Measurements from ENCODE around the gene FRS2. TPM values are rescaled to one million over a fixed set of nuclear protein-coding genes. Genes with fewer than 3 reads are reported as not detected.

FRS2 gene
- total and polyA plus RNA-seq, 2 donors = 8.4 to 15.9 TPM

DNA sequence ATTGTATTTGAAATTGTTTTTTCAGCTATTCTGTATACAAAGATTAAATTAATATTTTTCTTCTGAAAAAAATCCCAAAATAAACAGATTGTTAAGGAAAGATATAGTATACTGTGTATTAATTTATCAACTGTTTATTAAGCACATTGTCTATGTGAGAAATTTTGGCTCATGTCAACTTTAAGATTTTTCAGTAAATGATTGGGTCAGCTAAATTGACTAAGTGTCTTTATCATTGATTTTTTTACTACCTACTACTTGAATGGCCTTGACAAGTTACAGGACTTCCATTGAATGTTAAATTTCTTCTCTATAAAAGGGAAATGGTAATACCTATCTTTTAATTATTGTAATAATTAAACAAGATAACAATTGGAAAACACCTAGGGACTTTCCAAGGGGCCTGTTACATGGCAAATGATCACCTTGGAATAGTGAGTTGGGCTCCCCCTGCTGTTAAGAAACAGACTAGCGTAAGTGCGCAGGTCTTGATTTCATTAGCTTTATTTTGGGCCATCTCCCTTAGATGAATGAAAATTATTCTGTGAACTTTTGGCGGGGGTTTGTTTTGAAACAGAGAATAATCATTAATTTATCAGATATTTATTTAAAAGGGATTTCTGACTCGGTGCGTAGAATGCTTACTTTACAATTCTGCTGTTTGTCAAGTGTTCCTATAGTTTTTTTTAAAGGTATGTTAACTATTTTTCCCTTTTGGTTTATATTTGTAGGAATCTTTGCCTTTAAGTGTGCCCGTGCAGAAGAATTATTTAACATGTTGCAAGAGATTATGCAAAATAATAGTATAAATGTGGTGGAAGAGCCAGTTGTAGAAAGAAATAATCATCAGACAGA, 100.6 kb downstream of the FRS2 start:
- WGBS = 76% methylated on average over 6 of the region's 6 CpGs
- DNase-seq (ENCODE audit: low read depth in 6 of 9, low spot score in 9 of 9) = peak in 7 of 9 donors; percentile 14 to 72 (median 50)
- H3K36me3 ChIP-seq (ENCODE audit: control insufficient read depth in 2 of 2, insufficient read depth in 2 of 2, low read length in 1 of 2) = peaks cover 15 to 44% of the 10 kb centered on the region in 2 donors
- H3K27ac ChIP-seq (ENCODE audit: low read depth in 1 of 2, low read length in 1 of 2) = no peak overlapping the region
- H3K4me1 ChIP-seq (ENCODE audit: control insufficient read depth in 2 of 2, insufficient read depth in 2 of 2, low read length in 2 of 2) = no peaks in the 10 kb centered on the region
- no peaks in the 10 kb centered on the region for H3K27me3 ChIP-seq (ENCODE audit: control insufficient read depth in 2 of 2, insufficient read depth in 1 of 2, low read length in 1 of 2)
- H3K4me3 ChIP-seq (ENCODE audit: low read length in 2 of 2) = no peak overlapping the region
- H3K9me3 ChIP-seq (ENCODE audit: control insufficient read depth in 2 of 2, insufficient read depth in 1 of 2, low read length in 1 of 2) = no peaks in the 10 kb centered on the region

DNA sequence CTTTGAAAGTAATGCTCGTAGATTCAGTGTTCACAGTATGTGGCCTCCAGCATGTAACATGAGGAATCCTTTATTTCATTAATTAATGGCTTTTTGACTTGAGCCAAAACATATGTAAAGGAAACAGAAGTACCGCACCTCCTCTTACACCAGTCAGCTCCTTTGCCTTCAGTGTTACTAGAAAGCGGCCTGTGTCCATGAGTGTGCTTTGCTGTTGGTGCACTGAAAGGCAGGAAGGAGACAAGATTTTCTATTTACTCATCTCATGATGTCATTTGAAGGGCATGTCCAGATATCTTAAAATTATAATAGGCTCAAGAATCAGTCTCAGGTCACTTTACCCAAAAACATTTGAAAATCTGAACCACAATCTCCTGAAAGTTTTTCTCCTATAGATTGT, 105.2 kb downstream of the FRS2 start:
- no peaks in the 10 kb centered on the region for H3K4me1 ChIP-seq (ENCODE audit: control insufficient read depth in 2 of 2, insufficient read depth in 2 of 2, low read length in 2 of 2)
- WGBS = 98% methylated on average over 3 of the region's 3 CpGs
- DNase-seq (ENCODE audit: low read depth in 6 of 9, low spot score in 9 of 9) = no peak
- H3K9me3 ChIP-seq (ENCODE audit: control insufficient read depth in 2 of 2, insufficient read depth in 1 of 2, low read length in 1 of 2) = no peaks in the 10 kb centered on the region
- H3K4me3 ChIP-seq (ENCODE audit: low read length in 2 of 2) = no peak overlapping the region
- no peaks in the 10 kb centered on the region for H3K27me3 ChIP-seq (ENCODE audit: control insufficient read depth in 2 of 2, insufficient read depth in 1 of 2, low read length in 1 of 2)
- H3K27ac ChIP-seq (ENCODE audit: low read depth in 1 of 2, low read length in 1 of 2) = no peak overlapping the region
- H3K36me3 ChIP-seq (ENCODE audit: control insufficient read depth in 2 of 2, insufficient read depth in 2 of 2, low read length in 1 of 2) = peaks cover 15 to 35% of the 10 kb centered on the region in 2 donors

DNA sequence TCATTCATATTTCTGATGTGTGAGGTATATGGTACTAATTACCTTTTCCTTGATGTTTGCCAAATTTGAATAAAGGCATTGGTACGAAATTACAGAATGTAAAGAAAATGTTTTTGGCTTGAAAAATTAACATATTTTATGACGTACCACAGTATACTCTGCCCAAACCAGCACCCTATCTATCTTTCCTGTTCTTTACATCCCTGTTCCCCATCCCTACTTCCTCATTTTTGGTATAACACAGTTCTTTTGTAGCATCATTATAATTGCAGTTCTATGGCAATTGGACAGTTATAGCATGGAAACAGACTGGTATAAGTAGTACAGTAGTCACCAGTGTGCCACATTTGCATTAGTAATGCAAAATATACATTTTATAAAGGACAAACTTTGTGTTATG, 108.1 kb downstream of the FRS2 start:
- Histone ChIP-seq H3K36me3 (ENCODE audit: control insufficient read depth in 2 of 2, insufficient read depth in 2 of 2, low read length in 1 of 2) (peaks cover 12 to 21% of the 10 kb centered on the region in 2 donors), H3K27me3 (ENCODE audit: control insufficient read depth in 2 of 2, insufficient read depth in 1 of 2, low read length in 1 of 2) (no peaks in the 10 kb centered on the region), H3K9me3 (ENCODE audit: control insufficient read depth in 2 of 2, insufficient read depth in 1 of 2, low read length in 1 of 2) (no peaks in the 10 kb centered on the region), H3K4me3 (ENCODE audit: low read length in 2 of 2) (no peak overlapping the region), H3K27ac (ENCODE audit: low read depth in 1 of 2, low read length in 1 of 2) (no peak overlapping the region), H3K4me1 (ENCODE audit: control insufficient read depth in 2 of 2, insufficient read depth in 2 of 2, low read length in 2 of 2) (no peaks in the 10 kb centered on the region)
- no peak for DNase-seq (ENCODE audit: low read depth in 6 of 9, low spot score in 9 of 9)
- 96% methylated on average over 2 of the region's 2 CpGs for WGBS

DNA sequence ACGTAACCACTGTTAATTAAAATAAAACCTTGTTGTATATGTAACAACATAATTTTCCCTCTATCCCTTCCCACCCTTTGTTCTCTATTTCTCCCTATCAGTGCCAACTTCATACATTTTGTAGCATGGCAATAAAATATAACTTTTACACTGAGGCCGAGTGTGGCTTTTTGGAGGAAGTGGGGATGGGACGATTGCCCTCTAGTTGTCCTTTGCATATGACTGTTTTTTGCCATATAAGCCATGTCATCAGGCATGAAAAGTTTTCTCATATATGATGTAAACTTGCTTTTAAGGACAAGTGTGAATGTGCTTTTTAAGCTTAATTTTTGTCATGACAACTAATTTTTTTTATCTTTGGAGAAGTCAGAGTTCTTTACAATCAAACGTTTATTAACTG, 108.8 kb downstream of the FRS2 start:
- no peaks in the 10 kb centered on the region for H3K4me1 ChIP-seq (ENCODE audit: control insufficient read depth in 2 of 2, insufficient read depth in 2 of 2, low read length in 2 of 2)
- no peak overlapping the region for H3K4me3 ChIP-seq (ENCODE audit: low read length in 2 of 2)
- H3K36me3 ChIP-seq (ENCODE audit: control insufficient read depth in 2 of 2, insufficient read depth in 2 of 2, low read length in 1 of 2) = peaks cover 8 to 16% of the 10 kb centered on the region in 2 donors
- H3K27ac ChIP-seq (ENCODE audit: low read depth in 1 of 2, low read length in 1 of 2) = no peak overlapping the region
- 77% methylated on average over 4 of the region's 4 CpGs for WGBS
- H3K9me3 ChIP-seq (ENCODE audit: control insufficient read depth in 2 of 2, insufficient read depth in 1 of 2, low read length in 1 of 2) = no peaks in the 10 kb centered on the region
- H3K27me3 ChIP-seq (ENCODE audit: control insufficient read depth in 2 of 2, insufficient read depth in 1 of 2, low read length in 1 of 2) = no peaks in the 10 kb centered on the region
- DNase-seq (ENCODE audit: low read depth in 6 of 9, low spot score in 9 of 9) = no peak

DNA sequence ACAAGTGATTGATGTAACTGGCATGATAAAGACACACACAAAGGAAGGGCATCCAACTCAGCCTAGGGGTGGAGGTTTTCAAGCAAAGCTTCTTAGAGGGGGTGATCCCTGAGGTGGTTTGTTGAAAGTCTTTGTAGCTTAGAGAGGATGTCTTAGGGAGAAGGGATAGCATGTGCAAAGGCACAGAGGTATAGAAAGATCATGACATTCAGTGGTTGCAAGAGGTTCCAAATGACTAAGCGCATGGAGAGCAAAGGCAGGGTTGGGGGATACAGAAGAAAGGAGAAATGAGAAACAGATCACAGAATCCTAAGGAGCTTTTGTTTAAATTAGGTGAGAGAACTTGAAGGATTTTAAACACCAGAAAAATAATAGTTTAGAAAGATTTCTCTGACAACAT, 109.9 kb downstream of the FRS2 start:
- no peaks in the 10 kb centered on the region for H3K9me3 ChIP-seq (ENCODE audit: control insufficient read depth in 2 of 2, insufficient read depth in 1 of 2, low read length in 1 of 2)
- WGBS = 98% methylated on average over 1 of the region's 1 CpG
- H3K4me3 ChIP-seq (ENCODE audit: low read length in 2 of 2) = no peak overlapping the region
- H3K36me3 ChIP-seq (ENCODE audit: control insufficient read depth in 2 of 2, insufficient read depth in 2 of 2, low read length in 1 of 2) = peaks cover 0 to 5% of the 10 kb centered on the region in 2 donors
- DNase-seq (ENCODE audit: low read depth in 6 of 9, low spot score in 9 of 9) = no peak
- H3K27me3 ChIP-seq (ENCODE audit: control insufficient read depth in 2 of 2, insufficient read depth in 1 of 2, low read length in 1 of 2) = no peaks in the 10 kb centered on the region
- H3K4me1 ChIP-seq (ENCODE audit: control insufficient read depth in 2 of 2, insufficient read depth in 2 of 2, low read length in 2 of 2) = no peaks in the 10 kb centered on the region
- H3K27ac ChIP-seq (ENCODE audit: low read depth in 1 of 2, low read length in 1 of 2) = no peak overlapping the region

DNA sequence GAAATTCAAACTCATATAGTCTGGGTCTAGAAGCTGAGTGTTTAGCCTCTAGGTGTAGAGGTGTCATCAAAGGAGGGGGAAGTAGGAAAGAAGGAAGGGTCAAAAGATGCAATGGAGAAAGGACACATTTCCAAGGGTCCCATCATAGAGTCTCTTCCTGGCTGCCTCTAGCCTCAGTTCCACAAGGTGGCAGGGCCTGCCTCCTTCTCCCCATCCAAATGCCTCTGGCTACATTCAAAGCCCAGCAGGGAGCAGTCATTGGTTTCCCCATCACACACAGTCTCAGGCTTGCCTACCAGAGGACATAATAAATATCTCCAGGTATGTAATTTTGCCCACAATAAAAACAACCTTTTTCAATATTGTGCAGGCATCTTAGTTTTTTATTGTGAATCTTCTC, 113.0 kb downstream of the FRS2 start:
- Histone ChIP-seq H3K36me3 (ENCODE audit: control insufficient read depth in 2 of 2, insufficient read depth in 2 of 2, low read length in 1 of 2) (peaks cover 8 to 12% of the 10 kb centered on the region in 2 donors), H3K9me3 (ENCODE audit: control insufficient read depth in 2 of 2, insufficient read depth in 1 of 2, low read length in 1 of 2) (no peaks in the 10 kb centered on the region), H3K4me3 (ENCODE audit: low read length in 2 of 2) (no peak overlapping the region), H3K27ac (ENCODE audit: low read depth in 1 of 2, low read length in 1 of 2) (no peak overlapping the region), H3K27me3 (ENCODE audit: control insufficient read depth in 2 of 2, insufficient read depth in 1 of 2, low read length in 1 of 2) (no peaks in the 10 kb centered on the region), H3K4me1 (ENCODE audit: control insufficient read depth in 2 of 2, insufficient read depth in 2 of 2, low read length in 2 of 2) (peaks cover 4 to 5% of the 10 kb centered on the region in 2 donors)
- no peak for DNase-seq (ENCODE audit: low read depth in 6 of 9, low spot score in 9 of 9)

DNA sequence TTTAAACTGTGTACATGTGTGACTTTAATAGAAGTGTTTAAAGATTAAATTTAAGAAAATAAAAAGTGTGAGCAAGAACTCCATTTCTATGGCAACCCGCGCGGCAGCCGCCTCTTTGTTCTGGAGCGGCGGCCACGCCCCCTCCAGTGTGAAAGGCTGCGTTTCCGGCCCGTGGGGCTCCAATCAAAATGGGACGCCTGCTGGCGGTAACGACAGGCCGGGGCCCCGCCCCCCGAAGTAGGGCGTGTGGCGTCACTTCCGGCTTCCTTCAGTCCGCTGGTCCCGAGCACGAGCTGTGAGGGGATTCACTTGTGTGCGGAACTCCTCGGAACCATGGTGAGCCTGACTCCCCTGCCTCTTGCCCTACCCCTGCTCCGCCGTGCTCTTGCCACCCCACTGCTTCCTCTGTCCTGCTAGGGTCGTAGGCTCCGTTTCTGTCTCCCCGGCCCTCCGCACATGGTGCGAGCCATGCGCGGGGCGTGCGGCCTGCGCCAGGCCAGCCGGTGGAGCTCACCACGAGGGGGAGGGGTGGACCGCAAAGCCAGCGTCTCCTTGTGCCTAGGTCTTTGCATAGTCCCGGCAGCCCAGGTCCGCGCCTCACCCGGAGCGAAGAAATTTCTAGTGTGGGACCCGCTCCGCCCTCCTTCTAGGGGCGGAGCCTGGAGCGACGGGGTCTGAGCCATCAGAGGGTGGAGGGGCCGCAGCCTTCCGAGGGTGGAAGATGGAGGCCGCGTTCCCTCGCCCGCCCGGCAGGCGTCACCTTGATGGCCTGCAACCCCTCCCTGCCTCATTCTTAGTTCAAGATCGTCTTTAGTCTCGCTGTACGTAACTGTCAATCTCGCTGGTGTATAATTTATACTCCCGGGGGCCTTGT, 115.2 kb downstream of the FRS2 start, which contains the start of gene CCT2:
Gene CCT2 (plus strand): TSS at position 271 of the 874 bp plus-strand sequence. CDS start 63 bp downstream, at position 334.
- peaks cover 23 to 31% of the 10 kb centered on the region in 2 donors for H3K36me3 ChIP-seq (ENCODE audit: control insufficient read depth in 2 of 2, insufficient read depth in 2 of 2, low read length in 1 of 2)
- WGBS = under 1% methylated on average over 63 of the region's 63 CpGs

DNA sequence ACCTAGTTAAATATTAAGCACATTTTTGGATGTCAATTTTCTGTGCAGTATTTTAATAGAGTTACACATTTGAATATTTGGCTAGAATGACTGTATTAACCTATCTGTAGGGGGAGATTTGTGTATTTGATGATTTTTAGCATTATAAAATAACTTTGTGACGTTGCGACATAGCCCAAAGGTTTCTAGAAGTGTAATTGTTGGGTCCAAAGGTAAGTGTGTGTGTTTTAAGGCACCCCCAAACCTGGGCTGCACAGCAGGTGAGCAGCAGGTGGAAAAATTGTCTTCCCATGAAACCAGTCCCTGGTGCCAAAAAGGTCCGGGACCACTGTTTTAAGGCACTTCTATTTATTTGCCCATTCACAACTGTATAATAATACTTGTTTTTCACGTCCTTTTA, 118.3 kb downstream of the FRS2 start:
- DNase-seq (ENCODE audit: low read depth in 6 of 9, low spot score in 9 of 9) = no peak
- no peaks in the 10 kb centered on the region for H3K27me3 ChIP-seq (ENCODE audit: control insufficient read depth in 2 of 2, insufficient read depth in 1 of 2, low read length in 1 of 2)
- peaks cover 4 to 5% of the 10 kb centered on the region in 2 donors for H3K4me1 ChIP-seq (ENCODE audit: control insufficient read depth in 2 of 2, insufficient read depth in 2 of 2, low read length in 2 of 2)
- WGBS = 97% methylated on average over 4 of the region's 4 CpGs
- H3K9me3 ChIP-seq (ENCODE audit: control insufficient read depth in 2 of 2, insufficient read depth in 1 of 2, low read length in 1 of 2) = no peaks in the 10 kb centered on the region
- H3K4me3 ChIP-seq (ENCODE audit: low read length in 2 of 2) = no peak overlapping the region
- H3K27ac ChIP-seq (ENCODE audit: low read depth in 1 of 2, low read length in 1 of 2) = no peak overlapping the region
- peaks cover 42 to 56% of the 10 kb centered on the region in 2 donors for H3K36me3 ChIP-seq (ENCODE audit: control insufficient read depth in 2 of 2, insufficient read depth in 2 of 2, low read length in 1 of 2)

More for the DNA sequence above, 115.2 kb downstream of the FRS2 start, which contains the start of gene CCT2:
- Histone ChIP-seq H3K4me1 (ENCODE audit: control insufficient read depth in 2 of 2, insufficient read depth in 2 of 2, low read length in 2 of 2) (peaks cover 4 to 5% of the 10 kb centered on the region in 2 donors), H3K27me3 (ENCODE audit: control insufficient read depth in 2 of 2, insufficient read depth in 1 of 2, low read length in 1 of 2) (no peaks in the 10 kb centered on the region), H3K27ac (ENCODE audit: low read depth in 1 of 2, low read length in 1 of 2) (peak within 1 kb of the TSS; percentile 96 to 98), H3K9me3 (ENCODE audit: control insufficient read depth in 2 of 2, insufficient read depth in 1 of 2, low read length in 1 of 2) (no peaks in the 10 kb centered on the region), H3K4me3 (ENCODE audit: low read length in 2 of 2) (peak within 1 kb of the TSS; percentile 93 to 100)
- peak; percentile 93 to 98 (median 95) for DNase-seq (ENCODE audit: low read depth in 6 of 9, low spot score in 9 of 9)

DNA sequence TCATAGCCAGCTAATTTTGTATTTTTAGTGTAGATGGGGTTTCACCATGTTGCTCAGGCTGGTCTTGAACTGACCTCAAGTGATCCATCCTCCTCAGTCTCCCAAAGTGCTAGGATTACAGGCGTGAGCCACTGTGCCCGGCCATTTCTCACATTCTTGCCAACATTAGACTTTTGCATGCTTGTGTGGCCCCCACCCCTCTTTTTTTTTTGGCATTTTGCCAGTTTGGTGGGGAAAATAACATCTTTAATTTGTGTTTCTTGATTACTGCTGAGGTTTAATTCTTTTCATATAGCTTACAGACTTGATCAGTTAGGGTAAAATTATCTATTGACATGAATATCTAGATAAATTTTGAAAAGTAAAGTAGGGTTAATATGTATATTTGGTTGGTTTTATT, 118.9 kb downstream of the FRS2 start:
- Histone ChIP-seq H3K36me3 (ENCODE audit: control insufficient read depth in 2 of 2, insufficient read depth in 2 of 2, low read length in 1 of 2) (peaks cover 47 to 62% of the 10 kb centered on the region in 2 donors), H3K27ac (ENCODE audit: low read depth in 1 of 2, low read length in 1 of 2) (no peak overlapping the region)
- WGBS = 94% methylated on average over 2 of the region's 2 CpGs

More for the DNA sequence above, 118.9 kb downstream of the FRS2 start:
- Histone ChIP-seq H3K27me3 (ENCODE audit: control insufficient read depth in 2 of 2, insufficient read depth in 1 of 2, low read length in 1 of 2) (no peaks in the 10 kb centered on the region), H3K4me3 (ENCODE audit: low read length in 2 of 2) (no peak overlapping the region), H3K4me1 (ENCODE audit: control insufficient read depth in 2 of 2, insufficient read depth in 2 of 2, low read length in 2 of 2) (peaks cover 4 to 5% of the 10 kb centered on the region in 2 donors), H3K9me3 (ENCODE audit: control insufficient read depth in 2 of 2, insufficient read depth in 1 of 2, low read length in 1 of 2) (no peaks in the 10 kb centered on the region)
- DNase-seq (ENCODE audit: low read depth in 6 of 9, low spot score in 9 of 9) = no peak
